SU-DHL-6 (cell line): Measurements from ENCODE around the gene MYH8.

Experiments used
- H2AFZ ChIP-seq: fragments of 200-600 bp; sonication (generic); 2 replicates; pipeline ENCODE4 v1.6.1; 2014; ENCODE audit warnings: low read depth, mild to moderate bottlenecking, moderate library complexity, mixed read lengths, antibody characterized with exemption, low read length; ENCODE audit not compliant: severe bottlenecking
- H3F3A ChIP-seq: fragments of 200-600 bp; shearing (Covaris generic); 2 replicates; pipeline ENCODE4 v1.6.0; 2016; ENCODE audit warnings: antibody characterized with exemption, mild to moderate bottlenecking; ENCODE audit not compliant: insufficient read depth
- H3K27ac ChIP-seq: fragments of 200-600 bp; sonication (generic); 2 replicates; pipeline ENCODE4 v1.5.1; 2016; ENCODE audit warnings: low read depth, mild to moderate bottlenecking, low read length, moderate library complexity, mixed read lengths
- H3K27me3 ChIP-seq: fragments of 200-600 bp; sonication (generic), shearing (Covaris generic); 2 replicates; pipeline ENCODE4 v1.6.0; 2014; ENCODE audit warnings: mild to moderate bottlenecking, low read length
- H3K36me3 ChIP-seq: fragments of 200-600 bp; sonication (generic); 2 replicates; pipeline ENCODE4 v1.6.1; 2014; ENCODE audit warnings: mild to moderate bottlenecking, low read length, mixed read lengths
- H3K4me2 ChIP-seq: fragments of 300-600, 200-600 bp; shearing (Covaris generic), sonication (generic); 2 replicates; pipeline ENCODE4 v1.6.0; 2014; ENCODE audit warnings: low read length, low read depth, mild to moderate bottlenecking; ENCODE audit not compliant: poor library complexity, severe bottlenecking
- H3K4me3 ChIP-seq: fragments of 200-600 bp; sonication (generic); 2 replicates; pipeline ENCODE4 v1.5.1; 2014; ENCODE audit warnings: antibody characterized with exemption, low read length, mild to moderate bottlenecking, mixed read lengths; ENCODE audit not compliant: insufficient read depth, poor library complexity, severe bottlenecking
- H3K79me2 ChIP-seq: fragments of 200-600 bp; sonication (generic); 2 replicates; pipeline ENCODE4 v1.6.1; 2014; ENCODE audit warnings: mild to moderate bottlenecking, low read length, moderate library complexity; ENCODE audit not compliant: insufficient read depth
- H3K9ac ChIP-seq: fragments of 200-600 bp; sonication (generic); 2 replicates; pipeline ENCODE4 v1.7.0; 2014; ENCODE audit warnings: mild to moderate bottlenecking, low read length
- H3K9me2 ChIP-seq: fragments of 200-600 bp; sonication (generic); replicated peaks from 2 replicates; pipeline ENCODE4 v1.6.1; 2014; ENCODE audit warnings: low read length; ENCODE audit not compliant: insufficient read depth
- H3K9me3 ChIP-seq: fragments of 200-600 bp; sonication (generic); 2 replicates; pipeline ENCODE4 v1.6.1; 2014; ENCODE audit warnings: low read length, mixed read lengths; ENCODE audit not compliant: insufficient read depth
- H4K20me1 ChIP-seq: fragments of 200-600 bp; sonication (generic); 2 replicates; pipeline ENCODE4 v1.6.1; 2014; ENCODE audit warnings: low read depth, mild to moderate bottlenecking, antibody characterized with exemption, low read length, moderate library complexity, mixed read lengths
- CTCF ChIP-seq: fragments of 200-600 bp; sonication (generic); IDR thresholded peaks from one replicate; pipeline ENCODE4 v1.5.1; 2017; ENCODE audit warnings: antibody characterized with exemption, mild to moderate bottlenecking, low read length, moderate library complexity; ENCODE audit not compliant: insufficient read depth, poor library complexity, severe bottlenecking
- EZH2phosphoT487 ChIP-seq: fragments of 200-600 bp; sonication (generic), shearing (Covaris generic); conservative IDR thresholded peaks from 2 replicates; pipeline ENCODE4 v1.6.1; 2018; ENCODE audit warnings: mild to moderate bottlenecking, antibody characterized with exemption, low read length, moderate library complexity, mixed read lengths

The MYH8 gene

GRCh38 chr17:10417431-10417830 is 4.3 kb downstream of the MYH8 start:
- Histone ChIP-seq H3K79me2 (no peaks in the 10 kb centered on the region), H3K9ac (no peak overlapping the region), H3K4me3 (no peak overlapping the region), H3K9me3 (no peaks in the 10 kb centered on the region), H2AFZ (no peak overlapping the region), H3K36me3 (no peaks in the 10 kb centered on the region), H3F3A (no peaks in the 10 kb centered on the region), H3K9me2 (no peaks in the 10 kb centered on the region), H3K27ac (no peak overlapping the region), H3K4me2 (no peak overlapping the region), H3K27me3 (no peaks in the 10 kb centered on the region), H4K20me1 (no peaks in the 10 kb centered on the region)
- TF ChIP-seq CTCF (no peak), EZH2phosphoT487 (no peak)

- TF ChIP-seq CTCF, result no peak
- no peak for TF ChIP-seq EZH2phosphoT487
- Histone ChIP-seq H4K20me1 (no peaks in the 10 kb centered on the region), H3F3A (no peaks in the 10 kb centered on the region), H3K4me2 (no peak overlapping the region), H3K9ac (no peak overlapping the region), H2AFZ (no peak overlapping the region), H3K27ac (no peak overlapping the region), H3K79me2 (no peaks in the 10 kb centered on the region), H3K4me3 (no peak overlapping the region), H3K9me3 (no peaks in the 10 kb centered on the region), H3K9me2 (no peaks in the 10 kb centered on the region), H3K27me3 (no peaks in the 10 kb centered on the region), H3K36me3 (no peaks in the 10 kb centered on the region)
Observed at GRCh38 chr17:10415161-10415560, 6.6 kb downstream of the MYH8 start.

- no peak overlapping the region for H2AFZ ChIP-seq
- no peaks in the 10 kb centered on the region for H3K9me3 ChIP-seq
- H3K36me3 ChIP-seq, result no peaks in the 10 kb centered on the region
- no peaks in the 10 kb centered on the region for H3K27me3 ChIP-seq
- no peak for TF ChIP-seq EZH2phosphoT487
- no peak for TF ChIP-seq CTCF
- H4K20me1 ChIP-seq, result no peaks in the 10 kb centered on the region
- no peaks in the 10 kb centered on the region for H3F3A ChIP-seq
- no peak overlapping the region for H3K27ac ChIP-seq
- H3K9ac ChIP-seq, result no peak overlapping the region
- no peaks in the 10 kb centered on the region for H3K79me2 ChIP-seq
- no peak overlapping the region for H3K4me2 ChIP-seq
- H3K9me2 ChIP-seq, result no peaks in the 10 kb centered on the region
- H3K4me3 ChIP-seq, result no peak overlapping the region
Observed at GRCh38 chr17:10403589-10403988, 18.2 kb downstream of the MYH8 start.
